IMR-90 (cell line): ENCODE results near the gene LTO1. TPM values are rescaled to one million over a fixed set of nuclear protein-coding genes. Genes with fewer than 3 reads are reported as not detected.

Experiments
- ATAC-seq: fragments of 200-7000 bp; cut with Tn5 transposase; 2 replicates; pipeline ENCODE4 v1.9.1; 2020; ENCODE audit warnings: low read depth, mild to moderate bottlenecking, moderate library complexity
- BruUV-seq: library from RNA; stranded (reverse); fragments of 400-500 nt; replicated peaks from 2 replicates; lab custom pipeline; 2021; lab: Mats Ljungman, UMichigan
- CTCF ChIA-PET: fragments of 300-600 bp; formaldehyde crosslinking; extraction: SDS; loops from one replicate; lab custom pipeline; 2021; ENCODE audit warnings: antibody characterized with exemption; lab: Yijun Ruan, JAX
- POLR2A ChIA-PET: fragments of 300-600 bp; sonication (Branson Sonifier 250); formaldehyde crosslinking; loops from one replicate; lab custom pipeline; 2022; ENCODE audit warnings: antibody characterized with exemption; ENCODE audit not compliant: unreplicated experiment; lab: Charles Lee
- DNase-seq: peaks from one replicate; pipeline ENCODE4 v3.0.0; 2013
- H2AFZ ChIP-seq: replicated peaks from 2 replicates; pipeline ENCODE3; 2013; ENCODE audit warnings: low read length, mild to moderate bottlenecking; ENCODE audit not compliant: poor library complexity
- H2AK5ac ChIP-seq: 2 replicates; pipeline ENCODE4 v1.6.1; 2013; ENCODE audit warnings: low read depth, low read length, inconsistent platforms
- H2AK9ac ChIP-seq: replicated peaks from 2 replicates; pipeline ENCODE3; 2013; ENCODE audit warnings: mild to moderate bottlenecking, low read depth, low read length, moderate library complexity; ENCODE audit not compliant: poor library complexity
- H2BK120ac ChIP-seq: 2 replicates; pipeline ENCODE4 v1.6.1; 2013; ENCODE audit warnings: low read depth, low read length, inconsistent platforms
- H2BK15ac ChIP-seq: 3 replicates; pipeline ENCODE4 v1.6.1; 2013; ENCODE audit warnings: low read depth, low read length, inconsistent platforms
- H2BK20ac ChIP-seq: 2 replicates; pipeline ENCODE4 v1.6.1; 2013; ENCODE audit warnings: low read depth, mild to moderate bottlenecking, inconsistent platforms, low read length, moderate library complexity
- H2BK5ac ChIP-seq: 2 replicates; pipeline ENCODE4 v1.6.1; 2013; ENCODE audit warnings: mild to moderate bottlenecking, low read depth, low read length, inconsistent platforms; ENCODE audit not compliant: poor library complexity, severe bottlenecking
- H3K14ac ChIP-seq: replicated peaks from 2 replicates; pipeline ENCODE4 v1.6.1; 2013; ENCODE audit warnings: low read depth, low read length, inconsistent platforms
- H3K18ac ChIP-seq: 2 replicates; pipeline ENCODE4 v1.6.1; 2013; ENCODE audit warnings: low read depth, low read length, control low read depth
- H3K23ac ChIP-seq: 2 replicates; pipeline ENCODE4 v1.6.1; 2013; ENCODE audit warnings: low read depth, low read length, inconsistent platforms
- H3K27ac ChIP-seq: 2 replicates; pipeline ENCODE4 v1.5.1; 2013; ENCODE audit warnings: mild to moderate bottlenecking, control low read depth, low read length; ENCODE audit not compliant: insufficient read depth
- H3K27me3 ChIP-seq: 2 replicates; pipeline ENCODE4 v1.6.1; 2013; ENCODE audit warnings: low read length; ENCODE audit not compliant: control insufficient read depth, insufficient read depth
- H3K36me3 ChIP-seq: 2 replicates; pipeline ENCODE4 v1.6.1; 2013; ENCODE audit warnings: low read length, mixed read lengths; ENCODE audit not compliant: control insufficient read depth, insufficient read depth
- H3K4ac ChIP-seq: 2 replicates; pipeline ENCODE4 v1.6.1; 2013; ENCODE audit warnings: low read depth, low read length, inconsistent platforms
- H3K4me1 ChIP-seq: 2 replicates; pipeline ENCODE4 v1.6.1; 2013; ENCODE audit warnings: low read length, mixed read lengths; ENCODE audit not compliant: control insufficient read depth, insufficient read depth
- H3K4me2 ChIP-seq: 2 replicates; pipeline ENCODE4 v1.6.1; 2013; ENCODE audit warnings: low read depth, mild to moderate bottlenecking, control low read depth, low read length, moderate library complexity
- H3K4me3 ChIP-seq: 2 replicates; pipeline ENCODE4 v1.5.1; 2013; ENCODE audit warnings: low read depth, mild to moderate bottlenecking, control low read depth, low read length, moderate library complexity; ENCODE audit not compliant: insufficient read depth
- H3K56ac ChIP-seq: 2 replicates; pipeline ENCODE4 v1.6.1; 2013; ENCODE audit warnings: low read length, inconsistent platforms; ENCODE audit not compliant: insufficient read depth; ENCODE audit errors: extremely low read depth
- H3K79me1 ChIP-seq, 2 experiments: 2 replicates each; pipeline ENCODE4 v1.6.1; 2013; ENCODE audit warnings: low read length in 2 of 2, inconsistent platforms in 1 of 2, low read depth in 1 of 2
- H3K9ac ChIP-seq: 2 replicates; pipeline ENCODE4 v1.6.1; 2013; ENCODE audit warnings: low read depth, low read length, control low read depth
- H3K9me1 ChIP-seq: 2 replicates; pipeline ENCODE4 v1.6.1; 2013; ENCODE audit warnings: low read length, inconsistent platforms; ENCODE audit not compliant: insufficient read depth
- H3K9me3 ChIP-seq: 2 replicates; pipeline ENCODE4 v1.6.1; 2013; ENCODE audit warnings: low read length; ENCODE audit not compliant: control insufficient read depth, insufficient read depth
- H4K20me1 ChIP-seq: 2 replicates; pipeline ENCODE4 v1.6.1; 2013; ENCODE audit warnings: low read length, inconsistent platforms; ENCODE audit not compliant: insufficient read depth
- H4K5ac ChIP-seq: 2 replicates; pipeline ENCODE4 v1.6.1; 2013; ENCODE audit warnings: mild to moderate bottlenecking, low read depth, low read length, control low read depth
- H4K8ac ChIP-seq, 2 experiments: 2 replicates each; pipeline ENCODE4 v1.6.1; 2013; ENCODE audit warnings: low read depth in 2 of 2, low read length in 2 of 2, control low read depth in 1 of 2, inconsistent platforms in 1 of 2
- H4K91ac ChIP-seq: 2 replicates; pipeline ENCODE4 v1.6.1; 2013; ENCODE audit warnings: low read depth, low read length, inconsistent platforms; ENCODE audit not compliant: insufficient read depth
- BHLHE40 ChIP-seq: fragments of 150-350 bp; IDR thresholded peaks from 2 replicates; pipeline ENCODE4 v1.6.1; 2016; ENCODE audit warnings: mild to moderate bottlenecking, low read depth, low read length
- CEBPB ChIP-seq: IDR thresholded peaks from 2 replicates; pipeline ENCODE4 v1.6.1; 2012; ENCODE audit warnings: low read depth, low read length, improper control_type of control experiment
- CHD1 ChIP-seq: IDR thresholded peaks from 2 replicates; pipeline ENCODE4 v1.6.1; 2012; ENCODE audit warnings: low read depth, low read length, improper control_type of control experiment
- CTCF ChIP-seq: conservative IDR thresholded peaks from 2 replicates; pipeline ENCODE4 v1.5.1; 2012; ENCODE audit warnings: mild to moderate bottlenecking, low read depth, low read length, improper control_type of control experiment
- ELK1 ChIP-seq: fragments of 150-350 bp; IDR thresholded peaks from 2 replicates; pipeline ENCODE4 v1.6.1; 2016; ENCODE audit warnings: low read depth, mild to moderate bottlenecking, low read length, moderate library complexity, borderline replicate concordance
- FOS ChIP-seq: fragments of 150-350 bp; IDR thresholded peaks from 2 replicates; pipeline ENCODE4 v1.6.1; 2016; ENCODE audit warnings: low read depth, low read length
- MAFK ChIP-seq: IDR thresholded peaks from 2 replicates; pipeline ENCODE4 v1.6.1; 2012; ENCODE audit warnings: low read depth, low read length, improper control_type of control experiment
- MAZ ChIP-seq: IDR thresholded peaks from 2 replicates; pipeline ENCODE4 v1.6.1; 2012; ENCODE audit warnings: low read depth, mild to moderate bottlenecking, low read length, improper control_type of control experiment, moderate library complexity, borderline replicate concordance
- MXI1 ChIP-seq: IDR thresholded peaks from 2 replicates; pipeline ENCODE4 v1.6.1; 2012; ENCODE audit warnings: low read depth, mild to moderate bottlenecking, low read length, moderate library complexity, borderline replicate concordance
- NFE2L2 ChIP-seq: fragments of 150-350 bp; IDR thresholded peaks from 2 replicates; pipeline ENCODE4 v1.6.1; 2016; ENCODE audit warnings: low read depth, mild to moderate bottlenecking, low read length
- POLR2A ChIP-seq: IDR thresholded peaks from 2 replicates; pipeline ENCODE4 v1.6.1; 2012; ENCODE audit warnings: mild to moderate bottlenecking, low read depth, low read length
- RAD21 ChIP-seq: IDR thresholded peaks from 2 replicates; pipeline ENCODE4 v1.6.1; 2012; ENCODE audit warnings: low read length, improper control_type of control experiment
- RCOR1 ChIP-seq: IDR thresholded peaks from 2 replicates; pipeline ENCODE4 v1.6.1; 2012; ENCODE audit warnings: mild to moderate bottlenecking, low read length, improper control_type of control experiment; ENCODE audit not compliant: insufficient replicate concordance
- RFX5 ChIP-seq: IDR thresholded peaks from 2 replicates; pipeline ENCODE4 v1.8.0; 2012; ENCODE audit warnings: low read depth, mild to moderate bottlenecking, low read length, moderate library complexity
- SMC3 ChIP-seq: fragments of 150-350 bp; IDR thresholded peaks from 2 replicates; pipeline ENCODE4 v1.6.1; 2016; ENCODE audit warnings: low read depth, mild to moderate bottlenecking, antibody characterized with exemption, low read length, moderate library complexity
- USF2 ChIP-seq: fragments of 150-350 bp; IDR thresholded peaks from 2 replicates; pipeline ENCODE4 v1.6.1; 2017; ENCODE audit warnings: mild to moderate bottlenecking, antibody characterized with exemption, low read length, low read depth
- WGBS, 2 experiments: methylation state at CpG; one replicate each; pipeline versions ENCODE4 v1.1.5 to v1.1.7; 2013; ENCODE audit warnings: missing lambda C conversion rate in 2 of 2; ENCODE audit not compliant: insufficient read length in 1 of 2; ENCODE audit errors: extremely low coverage in 2 of 2; 5-methylcytosine and 5-hydroxymethylcytosine counted together
- dilution Hi-C: fragments of 300-500 bp; cut with HindIII; formaldehyde crosslinking; loops from one replicate; pipeline ENCODE4 v1.14.3; 2018; ENCODE audit warnings: low sequenced_read_pairs; ENCODE audit not compliant: unreplicated experiment
- in situ Hi-C: fragments of 300-500 bp; cut with MboI; formaldehyde crosslinking; loops from 3 replicates; pipeline ENCODE4 v1.14.3; 2019; ENCODE audit warnings: low sequenced_read_pairs, inconsistent platforms, mixed read lengths
- intact Hi-C: fragments of 100-400 bp; cut with micrococcal nuclease; formaldehyde crosslinking; loops from 2 replicates; pipeline ENCODE4 v1.10.0; 2022
- polyA plus RNA-seq, 3 experiments: library from polyadenylated mRNA; depleted of rRNA; stranded (reverse); fragments of >200 nt; gene quantifications; 2 replicates each; pipeline ENCODE4 v1.2.3, GENCODE V29; 2012; ENCODE audit warnings: low replicate concordance in 1 of 3
- total RNA-seq: library from RNA; depleted of rRNA; stranded (reverse); fragments of >200 nt; gene quantifications from 2 replicates; pipeline ENCODE4 v1.2.3, GENCODE V29; 2012

LTO1 gene
- total and polyA plus RNA-seq, 2 of the 4 experiments (the other 2 are of a cell fraction): 8.2 to 23.5 TPM

GRCh38 chr11:69715446-69715845 lies 40.3 kb upstream of the LTO1 start:
- Histone ChIP-seq H3K79me1 (no peaks in the 10 kb centered on the region), H4K91ac (no peak overlapping the region), H2AK5ac (no peak overlapping the region), H4K20me1 (no peaks in the 10 kb centered on the region), H3K23ac (no peak overlapping the region), H2AK9ac (no peak overlapping the region), H4K5ac (no peak overlapping the region), H3K9me3 (no peaks in the 10 kb centered on the region), H2BK5ac (no peak overlapping the region), H3K18ac (no peak overlapping the region), H2BK20ac (no peak overlapping the region), H3K56ac (no peak overlapping the region), H2BK120ac (no peak overlapping the region), H3K4me2 (no peak overlapping the region), H3K9me1 (no peaks in the 10 kb centered on the region; the same call in 1 of the 2 replicates), H3K14ac (no peak overlapping the region), H3K36me3 (no peaks in the 10 kb centered on the region), H3K27ac (no peak overlapping the region), H3K4me3 (no peak overlapping the region), H3K27me3 (peaks cover 58% of the 10 kb centered on the region), H4K8ac (no peak overlapping the region), H3K4ac (no peak overlapping the region), H2AFZ (no peak overlapping the region), H2BK15ac (no peak overlapping the region), H3K4me1 (no peaks in the 10 kb centered on the region), H3K9ac (no peak overlapping the region)
- DNase-seq (no peak), ATAC-seq (no peak)
- CTCF ChIA-PET: interaction anchor here (0.6 to 1.0 kb wide), 2 partner anchors 83 to 126 kb away, joined by 3 read pairs; no protein-coding TSS in a partner anchor
- dilution Hi-C loops (no loop called here), in situ Hi-C loops (loop anchor here (10.0 kb wide), 1 partner anchor 479 kb away; no protein-coding TSS in a partner anchor), intact Hi-C loops (no loop called here)
- BruUV-seq: no TSS peak
- POLR2A ChIA-PET: no interaction called here
- no peak for TF ChIP-seq SMC3
- no peak for TF ChIP-seq POLR2A
- no peak for TF ChIP-seq MAFK
- TF ChIP-seq CTCF: no peak
- no peak for TF ChIP-seq CEBPB
- no peak for TF ChIP-seq MAZ
- no peak for TF ChIP-seq MXI1
- TF ChIP-seq RCOR1: no peak
- TF ChIP-seq ELK1: no peak
- no peak for TF ChIP-seq RAD21
- no peak for TF ChIP-seq CHD1
- no peak for TF ChIP-seq RFX5
- TF ChIP-seq BHLHE40: no peak
- TF ChIP-seq USF2: no peak
- TF ChIP-seq FOS: no peak
- TF ChIP-seq NFE2L2: no peak
- WGBS, 2 experiments: 82% methylated on average over 15 of the region's 19 CpGs; no CpG with 5 or more reads in 1 of the 2 experiments
